H9 (cell line): ENCODE results near the gene PIAS1. TPM values are rescaled to one million over a fixed set of nuclear protein-coding genes. Genes with fewer than 3 reads are reported as not detected.
"Not testable (repeated sequence)": the region's sequence is repeated elsewhere in the genome, so short reads cannot be mapped to it uniquely, and the experiment has no call there.

Source experiments
- DNase-seq: peaks from one replicate; pipeline ENCODE4 v3.0.0-alpha.2; 2017
- H2AFZ ChIP-seq: one replicate; pipeline ENCODE4 v1.6.1; 2013; ENCODE audit warnings: mild to moderate bottlenecking, low read length, control low read depth, moderate library complexity
- H2AK5ac ChIP-seq: 2 replicates; pipeline ENCODE4 v1.6.1; 2013; ENCODE audit warnings: low read length, control low read depth, mixed read lengths; ENCODE audit not compliant: insufficient read length
- H2BK120ac ChIP-seq: one replicate; pipeline ENCODE4 v1.6.1; 2013; ENCODE audit warnings: low read depth, mild to moderate bottlenecking, low read length, control low read depth, inconsistent platforms; ENCODE audit not compliant: poor library complexity, severe bottlenecking
- H2BK12ac ChIP-seq: 2 replicates; pipeline ENCODE4 v1.6.1; 2013; ENCODE audit warnings: low read length, control low read depth, mixed read lengths, low read depth; ENCODE audit not compliant: insufficient read length
- H2BK15ac ChIP-seq: 2 replicates; pipeline ENCODE4 v1.6.1; 2013; ENCODE audit warnings: low read depth, low read length, control low read depth
- H2BK20ac ChIP-seq: one replicate; pipeline ENCODE4 v1.6.1; 2013; ENCODE audit warnings: low read depth, mild to moderate bottlenecking, low read length, control low read depth, inconsistent platforms; ENCODE audit not compliant: poor library complexity, severe bottlenecking
- H2BK5ac ChIP-seq: 2 replicates; pipeline ENCODE4 v1.6.1; 2013; ENCODE audit warnings: low read length, control low read depth, mixed read lengths; ENCODE audit not compliant: insufficient read length
- H3K14ac ChIP-seq: 2 replicates; pipeline ENCODE4 v1.6.1; 2013; ENCODE audit warnings: low read length, control low read depth; ENCODE audit not compliant: insufficient read depth
- H3K18ac ChIP-seq: 2 replicates; pipeline ENCODE4 v1.6.1; 2013; ENCODE audit warnings: low read depth, mild to moderate bottlenecking, mixed read lengths, low read length, control low read depth; ENCODE audit not compliant: insufficient read length
- H3K23ac ChIP-seq: 2 replicates; pipeline ENCODE4 v1.6.1; 2013; ENCODE audit warnings: low read length, control low read depth, mixed read lengths, low read depth; ENCODE audit not compliant: insufficient read length
- H3K23me2 ChIP-seq: 2 replicates; pipeline ENCODE4 v1.6.1; 2013; ENCODE audit warnings: low read depth, mild to moderate bottlenecking, mixed read lengths, low read length, control low read depth; ENCODE audit not compliant: insufficient read length, poor library complexity, severe bottlenecking
- H3K27ac ChIP-seq: 2 replicates; pipeline ENCODE4 v1.5.1; 2013; ENCODE audit warnings: low read length, control low read depth, mixed read lengths, low read depth; ENCODE audit not compliant: insufficient read length
- H3K27me3 ChIP-seq: 2 replicates; pipeline ENCODE4 v1.6.1; 2013; ENCODE audit warnings: low read length, control low read depth, inconsistent platforms; ENCODE audit not compliant: insufficient read depth
- H3K4ac ChIP-seq: 2 replicates; pipeline ENCODE4 v1.6.1; 2013; ENCODE audit warnings: low read depth, mild to moderate bottlenecking, control low read depth, inconsistent platforms, low read length, moderate library complexity
- H3K4me1 ChIP-seq: 2 replicates; pipeline ENCODE4 v1.6.1; 2013; ENCODE audit warnings: low read length, control low read depth, inconsistent platforms; ENCODE audit not compliant: insufficient read depth
- H3K4me2 ChIP-seq: 2 replicates; pipeline ENCODE4 v1.6.1; 2013; ENCODE audit warnings: low read length, control low read depth, mixed read lengths; ENCODE audit not compliant: insufficient read length, insufficient read depth
- H3K56ac ChIP-seq: 2 replicates; pipeline ENCODE4 v1.6.1; 2013; ENCODE audit warnings: low read depth, mild to moderate bottlenecking, mixed read lengths, low read length, control low read depth; ENCODE audit not compliant: insufficient read length
- H3K79me1 ChIP-seq: 2 replicates; pipeline ENCODE4 v1.6.1; 2013; ENCODE audit warnings: low read depth, mild to moderate bottlenecking, moderate library complexity, low read length, control low read depth, inconsistent platforms; ENCODE audit not compliant: insufficient read depth, poor library complexity, severe bottlenecking
- H3K79me2 ChIP-seq: 2 replicates; pipeline ENCODE4 v1.6.1; 2013; ENCODE audit warnings: low read length, control low read depth, inconsistent platforms; ENCODE audit not compliant: insufficient read depth
- H3K9ac ChIP-seq: 2 replicates; pipeline ENCODE4 v1.6.1; 2013; ENCODE audit warnings: low read length, control low read depth, mixed read lengths; ENCODE audit not compliant: insufficient read length; ENCODE audit errors: extremely low read depth
- H3K9me3 ChIP-seq: one replicate; pipeline ENCODE4 v1.6.1; 2013; ENCODE audit warnings: low read depth, low read length, inconsistent platforms; ENCODE audit not compliant: control insufficient read depth
- H3T11ph ChIP-seq: one replicate; pipeline ENCODE4 v1.6.1; 2013; ENCODE audit warnings: mild to moderate bottlenecking, low read length, control low read depth, inconsistent platforms
- H4K20me1 ChIP-seq: one replicate; pipeline ENCODE4 v1.6.1; 2013; ENCODE audit not compliant: control insufficient read depth, insufficient read length, insufficient read depth
- H4K5ac ChIP-seq: 2 replicates; pipeline ENCODE4 v1.6.1; 2013; ENCODE audit warnings: low read depth, mild to moderate bottlenecking, mixed read lengths, low read length, control low read depth; ENCODE audit not compliant: insufficient read length
- H4K8ac ChIP-seq: replicated peaks from 2 replicates; pipeline ENCODE4 v1.6.1; 2013; ENCODE audit warnings: low read length, control low read depth, mixed read lengths, low read depth; ENCODE audit not compliant: insufficient read length
- H4K91ac ChIP-seq: 2 replicates; pipeline ENCODE4 v1.6.1; 2013; ENCODE audit warnings: low read depth, mild to moderate bottlenecking, moderate library complexity, mixed read lengths, low read length, control low read depth; ENCODE audit not compliant: insufficient read length
- H3K27ac Mint-ChIP-seq, 3 experiments: 2 replicates in 2 of 3; 3 replicates in 1 of 3; pipeline ENCODE4 v1.8.0; 2020 to 2021; ENCODE audit warnings: mixed read lengths in 3 of 3, mild to moderate bottlenecking in 1 of 3, moderate library complexity in 1 of 3
- H3K27me3 Mint-ChIP-seq: 2 replicates; pipeline ENCODE4 v1.8.0; 2021; ENCODE audit warnings: low read depth, mild to moderate bottlenecking, moderate library complexity, mixed read lengths
- H3K36me3 Mint-ChIP-seq, 3 experiments: 2 replicates in 2 of 3; 3 replicates in 1 of 3; pipeline ENCODE4 v1.8.0; 2020 to 2021; ENCODE audit warnings: low read depth in 3 of 3, mixed read lengths in 3 of 3; ENCODE audit not compliant: insufficient read depth in 1 of 3
- H3K4me1 Mint-ChIP-seq, 2 experiments: 2 replicates each; pipeline ENCODE4 v1.8.0; 2020; ENCODE audit warnings: mixed read lengths in 2 of 2
- H3K4me3 Mint-ChIP-seq, 2 experiments: 2 replicates in 1 of 2; 3 replicates in 1 of 2; pipeline ENCODE4 v1.8.0; 2020 to 2021; ENCODE audit warnings: mild to moderate bottlenecking in 2 of 2, mixed read lengths in 2 of 2, moderate library complexity in 1 of 2
- H3K9me3 Mint-ChIP-seq, 2 experiments: 2 replicates in 1 of 2; 3 replicates in 1 of 2; pipeline ENCODE4 v1.8.0; 2020; ENCODE audit warnings: mild to moderate bottlenecking in 2 of 2, mixed read lengths in 2 of 2, moderate library complexity in 1 of 2
- WGBS: extraction: QIAGEN DNeasy Blood & Tissue Kit; methylation state at CpG from one replicate; pipeline ENCODE4 v1.1.7; 2013; ENCODE audit warnings: missing lambda C conversion rate, low lambda C conversion rate, mixed read lengths; ENCODE audit not compliant: insufficient read length; ENCODE audit errors: extremely low coverage; 5-methylcytosine and 5-hydroxymethylcytosine counted together
- total RNA-seq: library from RNA; stranded (reverse); gene quantifications from 2 replicates; pipeline ENCODE4 v1.2.1, GENCODE V29; 2021
- TF ChIP-seq, protein P1 (sequence below): fragments of 200-600 bp; sonication (generic); conservative IDR thresholded peaks from 3 replicates; pipeline ENCODE4 v1.8.0; 2021; ENCODE audit warnings: antibody characterized with exemption, mild to moderate bottlenecking

Gene PIAS1
- total RNA-seq, 1 experiment from 2014 or later: 31.1 TPM

DNA sequence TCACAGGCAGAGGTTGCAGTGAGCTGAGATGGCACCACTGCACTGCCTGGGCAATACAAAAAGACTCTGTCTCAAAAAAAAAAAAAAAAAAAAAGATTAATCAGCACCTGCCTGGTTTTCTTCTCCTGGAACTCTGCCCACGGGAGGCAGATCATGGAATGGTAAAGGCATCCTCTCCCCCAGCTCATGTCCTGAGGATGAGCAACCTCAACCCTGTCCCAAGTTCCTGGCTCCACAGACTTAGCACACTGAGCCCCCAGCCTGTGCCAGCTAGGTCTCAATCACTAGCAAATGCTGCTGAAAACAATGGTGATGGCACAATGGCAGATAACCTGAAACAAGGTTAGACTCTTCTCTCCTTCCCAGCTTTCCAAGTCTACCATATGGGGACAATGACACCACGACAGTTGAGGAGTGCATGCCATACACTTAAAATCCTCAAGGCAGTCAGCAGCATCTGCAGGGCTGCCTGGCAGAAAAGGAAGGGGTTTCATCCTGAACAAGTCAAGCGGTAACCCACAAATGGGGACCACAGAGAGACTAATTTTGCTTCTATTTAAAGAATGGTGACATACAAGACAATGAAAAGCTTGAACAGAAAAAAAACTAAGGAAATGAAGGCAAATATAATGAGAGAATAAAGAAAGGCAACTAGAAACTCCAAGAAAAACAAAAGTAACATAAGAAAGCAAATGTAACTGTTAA lies 170.6 kb downstream of the PIAS1 start:
- H3K27ac Mint-ChIP-seq: no peak overlapping the region
- WGBS: no CpG with 5 or more reads among the region's 3 CpGs

DNA sequence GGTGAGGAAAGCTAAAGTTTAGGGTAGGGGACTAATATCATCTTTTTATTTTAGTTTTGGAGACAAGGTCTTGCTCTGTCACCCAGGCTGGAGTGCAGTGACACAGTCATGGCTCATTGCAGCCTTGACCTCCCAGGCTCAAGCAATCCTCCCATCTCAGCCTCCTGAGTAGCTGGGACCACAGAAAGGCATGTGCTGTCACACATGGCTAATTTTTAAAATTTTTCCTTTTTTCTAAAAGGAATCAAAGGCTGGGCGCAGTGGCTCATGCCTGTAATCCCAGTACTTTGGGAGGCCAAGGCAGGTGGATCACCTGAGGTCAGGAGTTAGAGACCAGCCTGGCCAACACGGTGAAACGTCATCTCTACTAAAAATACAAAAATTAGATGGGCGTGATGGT lies 171.3 kb downstream of the PIAS1 start:
- H3K9me3 ChIP-seq, H3K27ac Mint-ChIP-seq, H3K4ac ChIP-seq, H3K27ac ChIP-seq, H2BK15ac ChIP-seq, H4K20me1 ChIP-seq, H3K56ac ChIP-seq, H3K23ac ChIP-seq, H4K91ac ChIP-seq, H3K27me3 Mint-ChIP-seq, H4K5ac ChIP-seq, H3K18ac ChIP-seq, H3T11ph ChIP-seq, DNase-seq, H3K27me3 ChIP-seq, H3K79me1 ChIP-seq, H3K9ac ChIP-seq, H2BK12ac ChIP-seq, H2BK5ac ChIP-seq, H2BK20ac ChIP-seq, H3K4me3 Mint-ChIP-seq, H3K4me2 ChIP-seq, H2BK120ac ChIP-seq, H4K8ac ChIP-seq, H2AK5ac ChIP-seq, H3K14ac ChIP-seq, H2AFZ ChIP-seq: not testable (repeated sequence)
- Histone ChIP-seq H3K23me2 (peaks cover 16% of the 10 kb centered on the region), H3K79me2 (peaks cover 26% of the 10 kb centered on the region; the same call in 1 of the 2 replicates), H3K4me1 (peaks cover 12% of the 10 kb centered on the region; the same call in 1 of the 2 replicates)
- H3K36me3 Mint-ChIP-seq: peaks cover 27 to 31% (median 31%) of the 10 kb centered on the region in 3 experiments
- H3K9me3 Mint-ChIP-seq: peaks cover 17 to 19% of the 10 kb centered on the region in 2 experiments
- H3K4me1 Mint-ChIP-seq: peaks cover 22 to 24% of the 10 kb centered on the region in 2 experiments
- no CpG with 5 or more reads among the region's 4 CpGs for WGBS

More for the DNA sequence above, 170.6 kb downstream of the PIAS1 start:
- H2BK12ac ChIP-seq: no peak overlapping the region
- no peak overlapping the region for H3K4ac ChIP-seq
- no peak overlapping the region for H4K8ac ChIP-seq
- no peak overlapping the region for H2BK15ac ChIP-seq
- peaks cover under 1% of the 10 kb centered on the region; the same call in 1 of the 2 replicates for H3K27me3 Mint-ChIP-seq
- TF ChIP-seq, protein P1, sequence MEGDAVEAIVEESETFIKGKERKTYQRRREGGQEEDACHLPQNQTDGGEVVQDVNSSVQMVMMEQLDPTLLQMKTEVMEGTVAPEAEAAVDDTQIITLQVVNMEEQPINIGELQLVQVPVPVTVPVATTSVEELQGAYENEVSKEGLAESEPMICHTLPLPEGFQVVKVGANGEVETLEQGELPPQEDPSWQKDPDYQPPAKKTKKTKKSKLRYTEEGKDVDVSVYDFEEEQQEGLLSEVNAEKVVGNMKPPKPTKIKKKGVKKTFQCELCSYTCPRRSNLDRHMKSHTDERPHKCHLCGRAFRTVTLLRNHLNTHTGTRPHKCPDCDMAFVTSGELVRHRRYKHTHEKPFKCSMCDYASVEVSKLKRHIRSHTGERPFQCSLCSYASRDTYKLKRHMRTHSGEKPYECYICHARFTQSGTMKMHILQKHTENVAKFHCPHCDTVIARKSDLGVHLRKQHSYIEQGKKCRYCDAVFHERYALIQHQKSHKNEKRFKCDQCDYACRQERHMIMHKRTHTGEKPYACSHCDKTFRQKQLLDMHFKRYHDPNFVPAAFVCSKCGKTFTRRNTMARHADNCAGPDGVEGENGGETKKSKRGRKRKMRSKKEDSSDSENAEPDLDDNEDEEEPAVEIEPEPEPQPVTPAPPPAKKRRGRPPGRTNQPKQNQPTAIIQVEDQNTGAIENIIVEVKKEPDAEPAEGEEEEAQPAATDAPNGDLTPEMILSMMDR: no peak
- H3K79me2 ChIP-seq: peaks cover 26% of the 10 kb centered on the region; the same call in 1 of the 2 replicates
- H3K23me2 ChIP-seq: peaks cover 12% of the 10 kb centered on the region
- no peak overlapping the region for H2BK20ac ChIP-seq
- H2BK5ac ChIP-seq: no peak overlapping the region
- no peak overlapping the region for H3K4me3 Mint-ChIP-seq
- H3K27ac ChIP-seq: no peak overlapping the region
- no peak overlapping the region for H2AFZ ChIP-seq
- no peak overlapping the region for H3K9ac ChIP-seq
- no peak overlapping the region for H3K4me2 ChIP-seq
- no peak overlapping the region for H3K23ac ChIP-seq
- H2BK120ac ChIP-seq: no peak overlapping the region
- no peak overlapping the region for H2AK5ac ChIP-seq
- DNase-seq: no peak
- no peaks in the 10 kb centered on the region for H4K20me1 ChIP-seq
- peaks cover 17 to 19% of the 10 kb centered on the region in 2 experiments for H3K9me3 Mint-ChIP-seq
- H3K27me3 ChIP-seq: no peaks in the 10 kb centered on the region
- H3K4me1 ChIP-seq: peaks cover 12% of the 10 kb centered on the region; the same call in 1 of the 2 replicates
- no peak overlapping the region for H4K5ac ChIP-seq
- no peak overlapping the region for H4K91ac ChIP-seq
- H3K56ac ChIP-seq: no peak overlapping the region
- no peaks in the 10 kb centered on the region for H3K9me3 ChIP-seq
- no peak overlapping the region for H3K14ac ChIP-seq
- H3K36me3 Mint-ChIP-seq: peaks cover 33 to 38% (median 35%) of the 10 kb centered on the region in 3 experiments
- peaks cover 16 to 18% of the 10 kb centered on the region in 2 experiments for H3K4me1 Mint-ChIP-seq
- peaks cover 5% of the 10 kb centered on the region for H3K79me1 ChIP-seq
- no peak overlapping the region for H3T11ph ChIP-seq
- H3K18ac ChIP-seq: no peak overlapping the region
